Testis (tissue), 2 donors: ENCODE results near the gene TCERG1L.

Source experiments
- CTCF ChIP-seq, 3 experiments: fragments of 450-650 bp in 2 of 3; fragments of 200-600 bp in 1 of 3; sonication (generic) in 1 of 3; IDR thresholded peaks; one replicate each; pipeline ENCODE4 v1.5.1; 2016 to 2019; ENCODE audit warnings: antibody characterized with exemption in 3 of 3, mild to moderate bottlenecking in 2 of 3, moderate library complexity in 1 of 3
- POLR2A ChIP-seq: fragments of 450-650 bp; IDR thresholded peaks from one replicate; pipeline ENCODE4 v1.6.1; 2017; ENCODE audit warnings: antibody characterized with exemption, mild to moderate bottlenecking, moderate library complexity

GRCh38 chr10:131157899-131158298 lies 153.6 kb downstream of the TCERG1L start:
- TF ChIP-seq POLR2A (no peak), CTCF (IDR thresholded peaks at IDR 0.05) (no peak)
